ENCODE measurements around the gene PNRC1. TPM values are rescaled to one million over a fixed set of nuclear protein-coding genes. Genes with fewer than 3 reads are reported as not detected.
A peak's percentile ranks its signal among the peaks of the same experiment; 100 is the strongest.
"Not testable (repeated sequence)": the region's sequence is repeated elsewhere in the genome, so short reads cannot be mapped to it uniquely, and the experiment has no call there.

The PNRC1 gene
- polyA plus RNA-seq, 2 of the 4 experiments (the other 2 are of a cell fraction), result 27.2 to 37.8 TPM

DNA sequence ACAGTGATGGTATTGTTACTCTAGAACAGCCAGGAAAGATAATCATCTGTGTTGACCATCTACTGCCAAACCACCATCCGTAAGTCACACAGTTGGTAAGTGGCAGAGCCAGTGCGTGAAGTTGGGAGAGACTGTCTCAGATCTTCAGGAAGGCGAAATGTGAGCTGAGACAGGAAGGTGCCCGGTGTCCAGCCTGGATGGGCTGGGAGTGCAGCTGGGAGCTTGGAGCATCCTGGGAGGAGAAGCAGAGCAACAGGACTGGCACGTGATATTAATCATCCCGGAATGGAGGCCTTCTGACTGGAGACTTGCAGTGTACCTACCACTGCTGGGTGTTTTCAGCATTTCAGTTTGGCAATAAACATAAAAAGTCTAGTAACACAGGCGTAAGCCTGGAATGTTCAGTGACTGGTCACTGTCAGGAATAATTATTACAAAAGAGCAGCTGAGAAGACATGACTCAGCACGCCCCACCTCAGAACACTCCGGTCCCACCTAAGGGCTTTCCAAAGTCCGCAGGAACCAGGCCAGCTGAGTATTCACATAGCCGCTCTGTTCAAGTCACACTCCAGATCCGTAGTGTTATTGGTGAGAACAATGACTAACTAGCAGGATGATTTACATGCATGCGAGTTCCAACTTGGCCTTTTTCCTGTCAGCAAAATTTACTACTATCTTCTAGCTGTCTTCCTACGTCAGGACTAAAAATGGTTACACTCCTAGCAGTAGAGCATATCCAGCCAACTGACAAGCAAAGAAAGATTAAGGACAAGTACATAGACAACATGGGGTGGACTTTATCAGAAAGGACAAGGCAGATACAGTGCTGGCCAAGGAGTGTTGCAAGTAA, 45.1 kb upstream of the PNRC1 start (continued):
- TF ChIP-seq, protein P1, sequence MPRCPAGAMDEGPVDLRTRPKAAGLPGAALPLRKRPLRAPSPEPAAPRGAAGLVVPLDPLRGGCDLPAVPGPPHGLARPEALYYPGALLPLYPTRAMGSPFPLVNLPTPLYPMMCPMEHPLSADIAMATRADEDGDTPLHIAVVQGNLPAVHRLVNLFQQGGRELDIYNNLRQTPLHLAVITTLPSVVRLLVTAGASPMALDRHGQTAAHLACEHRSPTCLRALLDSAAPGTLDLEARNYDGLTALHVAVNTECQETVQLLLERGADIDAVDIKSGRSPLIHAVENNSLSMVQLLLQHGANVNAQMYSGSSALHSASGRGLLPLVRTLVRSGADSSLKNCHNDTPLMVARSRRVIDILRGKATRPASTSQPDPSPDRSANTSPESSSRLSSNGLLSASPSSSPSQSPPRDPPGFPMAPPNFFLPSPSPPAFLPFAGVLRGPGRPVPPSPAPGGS (IDR thresholded peaks at IDR 0.05), result peak; percentile 43; the same call in 1 of the 3 replicates
- TF ChIP-seq CBX2 (IDR thresholded peaks at IDR 0.05; ENCODE audit: borderline replicate concordance, low read depth) (no peak), SMC3 (IDR thresholded peaks at IDR 0.05) (peak; percentile 16; the same call in 1 of the 3 replicates), ZNF302 (CRISPR knock-in tag; IDR thresholded peaks at IDR 0.05) (no peak), ZC3H11A (IDR thresholded peaks at IDR 0.05) (no peak), RFX5 (IDR thresholded peaks at IDR 0.05) (peak; percentile 84), RNF2 (IDR thresholded peaks at IDR 0.05; ENCODE audit: borderline replicate concordance, low read depth) (no peak), POLR2AphosphoS2 (conservative IDR thresholded peaks at IDR 0.05; ENCODE audit: low read length) (no peak), RCOR1 (IDR thresholded peaks at IDR 0.05; ENCODE audit: low read depth, low read length) (no peak), NPAS2 (CRISPR knock-in tag; IDR thresholded peaks at IDR 0.05; ENCODE audit: borderline replicate concordance) (no peak), KDM5A (IDR thresholded peaks at IDR 0.05) (no peak), HOXB5 (CRISPR knock-in tag; IDR thresholded peaks at IDR 0.05) (peak; percentile 70; the same call in 1 of the 2 replicates), HDAC2 (IDR thresholded peaks at IDR 0.05) (no peak)
- TF ChIP-seq, protein P2, sequence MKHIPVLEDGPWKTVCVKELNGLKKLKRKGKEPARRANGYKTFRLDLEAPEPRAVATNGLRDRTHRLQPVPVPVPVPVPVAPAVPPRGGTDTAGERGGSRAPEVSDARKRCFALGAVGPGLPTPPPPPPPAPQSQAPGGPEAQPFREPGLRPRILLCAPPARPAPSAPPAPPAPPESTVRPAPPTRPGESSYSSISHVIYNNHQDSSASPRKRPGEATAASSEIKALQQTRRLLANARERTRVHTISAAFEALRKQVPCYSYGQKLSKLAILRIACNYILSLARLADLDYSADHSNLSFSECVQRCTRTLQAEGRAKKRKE (CRISPR knock-in tag; IDR thresholded peaks at IDR 0.05; ENCODE audit: low read depth), result no peak
- TF ChIP-seq, protein P3, sequence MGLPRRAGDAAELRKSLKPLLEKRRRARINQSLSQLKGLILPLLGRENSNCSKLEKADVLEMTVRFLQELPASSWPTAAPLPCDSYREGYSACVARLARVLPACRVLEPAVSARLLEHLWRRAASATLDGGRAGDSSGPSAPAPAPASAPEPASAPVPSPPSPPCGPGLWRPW (IDR thresholded peaks at IDR 0.05), result no peak; the same call in 1 of the 2 replicates

DNA sequence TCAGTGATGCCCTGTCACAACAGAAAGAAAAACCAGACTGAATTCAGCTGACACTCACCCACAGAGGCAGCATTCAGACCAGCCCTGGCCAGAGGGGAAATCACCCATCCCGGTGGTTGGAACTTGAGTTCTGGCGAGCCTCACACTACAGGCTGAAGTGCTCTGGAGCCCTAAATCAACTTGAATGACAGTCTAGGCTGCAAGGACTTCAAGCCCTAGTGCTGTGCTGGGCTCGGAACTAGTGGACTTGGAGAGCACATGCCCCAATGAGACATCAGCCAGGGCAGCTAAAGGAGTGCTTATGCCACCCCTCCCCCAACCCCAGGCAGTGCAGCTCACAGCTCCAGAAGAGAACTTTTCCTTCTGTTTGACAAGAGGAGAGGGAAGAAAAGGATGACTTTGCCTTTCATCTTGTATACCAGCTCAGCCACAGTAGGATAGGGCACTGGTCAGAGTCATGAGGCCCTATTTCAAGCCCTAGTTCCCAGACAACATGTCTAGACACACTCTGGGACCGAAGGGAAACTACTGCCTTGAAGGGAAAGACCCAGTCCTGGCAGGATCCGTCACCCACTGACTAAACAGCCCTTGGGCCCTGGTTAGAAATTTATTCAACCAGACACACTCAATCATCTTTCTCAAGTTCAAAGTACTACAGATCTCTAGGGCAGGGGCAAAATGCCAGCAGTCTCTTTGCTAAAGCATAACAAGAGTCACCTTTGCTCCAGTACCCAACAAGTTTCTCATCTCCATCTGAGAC, 43.2 kb upstream of the PNRC1 start:
- Histone ChIP-seq H3K27ac (peak overlapping the region; percentile 83 to 92), H3K4me2 (no peak overlapping the region), H3K9me3 (peaks cover 24% of the 10 kb centered on the region), H3K4me3 (no peak overlapping the region), H3K4me1 (peaks cover 28% of the 10 kb centered on the region)
- no peak for FAIRE-seq
- WGBS (ENCODE audit: missing lambda C conversion rate), result 73% methylated on average over 4 of the region's 5 CpGs
- CTCF ChIA-PET, result interaction anchor here (2.0 kb wide), 1 partner anchor 8 kb away, joined by 4 read pairs; no protein-coding TSS in a partner anchor
- TF ChIP-seq, protein P3 (IDR thresholded peaks at IDR 0.05), result no peak
- TF ChIP-seq HOXA7 (CRISPR knock-in tag; IDR thresholded peaks at IDR 0.05), result no peak
- TF ChIP-seq HEYL (CRISPR knock-in tag; IDR thresholded peaks at IDR 0.05), result no peak
- no peak for TF ChIP-seq MAZ (IDR thresholded peaks at IDR 0.05; ENCODE audit: borderline replicate concordance, low read depth, low read length)
- TF ChIP-seq HOXB13 (CRISPR knock-in tag; IDR thresholded peaks at IDR 0.05; ENCODE audit: low read depth), result no peak
- no peak for TF ChIP-seq ESRRA (IDR thresholded peaks at IDR 0.05; ENCODE audit: borderline replicate concordance, low read length)
- TF ChIP-seq FOSB (CRISPR knock-in tag; IDR thresholded peaks at IDR 0.05), result no peak
- ATAC-seq, result no peak
- no peak for DNase-seq (ENCODE audit: low read depth in 1 of 2, low spot score in 1 of 2)
- POLR2A ChIA-PET, result interaction anchor here (4.4 kb wide), 1 partner anchor 45 kb away, joined by 113 read pairs; the partner anchor contains the start of gene PNRC1

DNA sequence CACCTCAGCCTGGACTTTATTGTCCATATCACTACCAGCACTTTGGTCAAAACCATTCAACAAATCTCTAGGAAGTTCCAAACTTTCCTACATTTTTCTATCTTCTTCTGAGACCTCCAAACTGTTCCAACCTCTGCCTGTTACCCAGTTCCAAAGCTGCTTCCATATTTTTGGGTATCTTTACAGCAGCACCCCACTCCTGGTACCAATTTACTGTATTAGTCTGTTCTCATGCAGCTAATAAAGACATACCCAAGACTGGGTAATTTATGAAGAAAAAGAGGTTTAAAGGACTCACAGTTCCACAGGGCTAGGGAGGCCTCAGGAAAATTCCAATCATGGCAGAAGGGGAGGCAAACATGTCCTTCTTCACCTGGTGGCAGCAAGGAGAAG, 42.7 kb upstream of the PNRC1 start:
- ATAC-seq; FAIRE-seq; H3K4me2 ChIP-seq; DNase-seq (ENCODE audit: low read depth in 1 of 2, low spot score in 1 of 2); H3K4me3 ChIP-seq; CTCF ChIA-PET: not testable (repeated sequence)
- Histone ChIP-seq H3K27ac (peak overlapping the region; percentile 83 to 92; a peak in 4 of 6 replicates), H3K4me1 (peaks cover 28% of the 10 kb centered on the region), H3K9me3 (peaks cover 24% of the 10 kb centered on the region)
- POLR2A ChIA-PET, result interaction anchor here (4.4 kb wide), 1 partner anchor 44 kb away, joined by 113 read pairs; the partner anchor contains the start of gene PNRC1
